Stomach (tissue), 9 donors: ENCODE results near the gene CPNE1. TPM values are rescaled to one million over a fixed set of nuclear protein-coding genes. Genes with fewer than 3 reads are reported as not detected.

ENCODE experiments used
- DNase-seq, 2 donors: peaks; one replicate each; pipeline versions ENCODE4 v3.0.0 to v3.0.0-alpha.2; 2013 to 2019
- H3K27ac ChIP-seq, 5 donors: fragments of 200-600 bp in 4 of 5; sonication (generic) in 4 of 5; one replicate each; pipeline ENCODE4 v1.5.1; 2013 to 2019; ENCODE audit warnings: mild to moderate bottlenecking in 1 of 5, moderate library complexity in 1 of 5
- H3K27me3 ChIP-seq, 3 donors: fragments of 200-600 bp; sonication (generic); one replicate each; pipeline ENCODE4 v1.5.1; 2017 to 2019; ENCODE audit warnings: mixed run types in 1 of 3
- H3K36me3 ChIP-seq, 4 donors: fragments of 200-600 bp; sonication (generic); 1 replicate in 3 of 4; 2 replicates in 1 of 4; pipeline ENCODE4 v1.5.1; 2016 to 2019
- H3K4me1 ChIP-seq, 4 donors: fragments of 200-600 bp; sonication (generic); one replicate each; pipeline ENCODE4 v1.5.1; 2016 to 2019
- H3K4me3 ChIP-seq, 4 donors: fragments of 200-600 bp; sonication (generic) in 3 of 4; one replicate each; pipeline ENCODE4 v1.5.1; 2016 to 2019; ENCODE audit warnings: mild to moderate bottlenecking in 1 of 4
- H3K9me3 ChIP-seq, 4 donors: fragments of 200-600 bp; sonication (generic); one replicate each; pipeline ENCODE4 v1.5.1; 2016 to 2019
- EP300 ChIP-seq: sonication (generic); formaldehyde crosslinking; IDR thresholded peaks from one replicate; pipeline ENCODE4 v1.6.1; 2017; ENCODE audit warnings: antibody characterized with exemption
- POLR2A ChIP-seq, 4 donors: fragments of 450-650 bp; IDR thresholded peaks; one replicate each; pipeline ENCODE4 v1.6.1; 2016; ENCODE audit warnings: antibody characterized with exemption in 4 of 4, control low read depth in 2 of 4, mild to moderate bottlenecking in 1 of 4, moderate library complexity in 1 of 4
- POLR2AphosphoS5 ChIP-seq, 3 donors: sonication (generic); formaldehyde crosslinking; IDR thresholded peaks; one replicate each; pipeline ENCODE4 v1.6.1; 2016; ENCODE audit warnings: antibody characterized with exemption in 3 of 3
- WGBS, 5 donors: extraction: QIAGEN DNeasy Blood & Tissue Kit in 3 of 5; methylation state at CpG; one replicate each; pipeline versions ENCODE4 v1.1.5 to v1.1.7; 2013 to 2018; 5-methylcytosine and 5-hydroxymethylcytosine counted together
- intact Hi-C: fragments of 100-400 bp; cut with DNase I; formaldehyde crosslinking; loops from one replicate; pipeline ENCODE4 v1.15.1; 2023; ENCODE audit warnings: low total_unique reads
- polyA plus RNA-seq, 3 donors: library from polyadenylated mRNA; stranded (reverse); fragments of 200-250 nt; gene quantifications; one replicate each; pipeline ENCODE4 v1.2.3, GENCODE V29; 2013
- total RNA-seq, 5 donors: library from RNA; depleted of rRNA; stranded (reverse); fragments of >200 nt; gene quantifications; one replicate each; pipeline versions ENCODE4 v1.1.0 to v1.2.3, GENCODE V29; 2014 to 2016
- TF ChIP-seq, protein P1 (sequence below), 7 experiments: fragments of 450-650 bp in 4 of 7; fragments of 200-600 bp in 3 of 7; sonication (generic) in 3 of 7; IDR thresholded peaks; one replicate each; pipeline ENCODE4 v1.5.1; 2016 to 2019; ENCODE audit warnings: antibody characterized with exemption in 7 of 7, control low read depth in 2 of 7, mild to moderate bottlenecking in 1 of 7
- donor health status: healthy with polysubstance abuse.
- donor health status: Bipolar disorder and iron deficiency.
- donor health status: healthy.

The CPNE1 gene
- total and polyA plus RNA-seq, 8 donors: 67.9 to 172 (median 107) TPM

DNA sequence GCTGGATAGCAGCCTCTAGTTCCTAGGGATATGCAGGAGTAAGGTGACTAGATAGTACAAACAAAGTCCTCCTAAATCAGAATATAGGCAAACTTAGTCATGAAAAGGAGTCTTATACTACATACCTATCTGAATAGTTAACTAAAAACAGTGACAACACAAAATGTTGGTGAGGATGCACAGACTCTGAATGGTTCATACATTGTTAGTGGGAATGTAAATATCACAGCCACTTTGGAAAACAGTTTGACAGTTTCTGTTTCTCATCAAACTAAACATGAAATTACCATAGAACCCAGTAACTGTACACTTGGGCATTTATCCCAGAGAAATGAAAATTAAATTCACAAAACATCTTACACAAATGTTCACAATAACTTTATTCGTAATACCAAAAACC is 17.3 kb upstream of the CPNE1 start:
- TF ChIP-seq POLR2A (IDR thresholded peaks at IDR 0.05) (no peak), EP300 (no peak), POLR2AphosphoS5 (IDR thresholded peaks at IDR 0.05) (peak in 1 of 3 donors; percentile 14)
- TF ChIP-seq, protein P1, sequence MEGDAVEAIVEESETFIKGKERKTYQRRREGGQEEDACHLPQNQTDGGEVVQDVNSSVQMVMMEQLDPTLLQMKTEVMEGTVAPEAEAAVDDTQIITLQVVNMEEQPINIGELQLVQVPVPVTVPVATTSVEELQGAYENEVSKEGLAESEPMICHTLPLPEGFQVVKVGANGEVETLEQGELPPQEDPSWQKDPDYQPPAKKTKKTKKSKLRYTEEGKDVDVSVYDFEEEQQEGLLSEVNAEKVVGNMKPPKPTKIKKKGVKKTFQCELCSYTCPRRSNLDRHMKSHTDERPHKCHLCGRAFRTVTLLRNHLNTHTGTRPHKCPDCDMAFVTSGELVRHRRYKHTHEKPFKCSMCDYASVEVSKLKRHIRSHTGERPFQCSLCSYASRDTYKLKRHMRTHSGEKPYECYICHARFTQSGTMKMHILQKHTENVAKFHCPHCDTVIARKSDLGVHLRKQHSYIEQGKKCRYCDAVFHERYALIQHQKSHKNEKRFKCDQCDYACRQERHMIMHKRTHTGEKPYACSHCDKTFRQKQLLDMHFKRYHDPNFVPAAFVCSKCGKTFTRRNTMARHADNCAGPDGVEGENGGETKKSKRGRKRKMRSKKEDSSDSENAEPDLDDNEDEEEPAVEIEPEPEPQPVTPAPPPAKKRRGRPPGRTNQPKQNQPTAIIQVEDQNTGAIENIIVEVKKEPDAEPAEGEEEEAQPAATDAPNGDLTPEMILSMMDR (IDR thresholded peaks at IDR 0.05): no peak
- H3K36me3 ChIP-seq: peaks cover 11 to 88% (median 81%) of the 10 kb centered on the region in 4 donors
- WGBS, 5 donors: 88 to 100% (median 94%) methylated on average over 1 of the region's 1 CpG
- DNase-seq: peak in 1 of 2 donors; percentile 32
- no peaks in the 10 kb centered on the region for H3K27me3 ChIP-seq
- no peak overlapping the region for H3K4me3 ChIP-seq
- intact Hi-C loops: no loop called here
- peaks cover 0 to 2% (median 0%) of the 10 kb centered on the region in 4 donors for H3K4me1 ChIP-seq
- peak overlapping the region in 1 of 5 donors; percentile 19 for H3K27ac ChIP-seq
- H3K9me3 ChIP-seq: no peaks in the 10 kb centered on the region

GRCh38 chr20:35680452-35681183 is 15.9 kb upstream of the CPNE1 start:
- H3K27ac ChIP-seq: no peak overlapping the region
- TF ChIP-seq, protein P1 (IDR thresholded peaks at IDR 0.05): no peak
- TF ChIP-seq POLR2A (IDR thresholded peaks at IDR 0.05) (no peak), POLR2AphosphoS5 (IDR thresholded peaks at IDR 0.05) (no peak), EP300 (no peak)
- DNase-seq: no peak
- intact Hi-C loops: no loop called here
- no peaks in the 10 kb centered on the region for H3K27me3 ChIP-seq
- WGBS, 5 donors: 65 to 81% (median 70%) methylated on average over 4 of the region's 4 CpGs
- peaks cover 0 to 2% (median 0%) of the 10 kb centered on the region in 4 donors for H3K4me1 ChIP-seq
- peaks cover 9 to 84% (median 77%) of the 10 kb centered on the region in 4 donors for H3K36me3 ChIP-seq
- no peak overlapping the region for H3K4me3 ChIP-seq
- H3K9me3 ChIP-seq: no peaks in the 10 kb centered on the region

DNA sequence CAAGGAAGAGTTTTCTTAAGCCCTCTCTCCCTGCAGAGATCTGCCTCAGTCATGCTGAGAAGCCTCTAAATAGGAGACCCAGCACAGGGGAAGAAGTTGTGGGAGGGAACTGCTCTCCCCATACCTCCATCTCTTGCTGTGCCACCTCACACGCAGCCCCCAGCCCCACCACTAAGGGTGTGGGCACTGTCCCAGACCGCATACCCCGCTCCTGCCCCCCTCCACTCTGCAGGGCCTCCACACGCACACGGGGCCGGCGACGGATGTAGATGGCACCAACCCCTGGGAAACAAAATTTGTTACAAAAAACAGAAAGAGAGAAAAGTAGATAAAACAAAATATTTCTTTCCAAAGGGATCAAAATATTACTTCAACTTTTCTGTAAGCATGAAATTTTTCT is 10.2 kb upstream of the CPNE1 start:
- intact Hi-C loops: no loop called here
- Histone ChIP-seq H3K4me1 (no peaks in the 10 kb centered on the region), H3K36me3 (peaks cover 34 to 94% (median 90%) of the 10 kb centered on the region in 4 donors), H3K9me3 (no peaks in the 10 kb centered on the region), H3K27ac (no peak overlapping the region), H3K4me3 (no peak overlapping the region), H3K27me3 (no peaks in the 10 kb centered on the region)
- DNase-seq: peak in 1 of 2 donors; percentile 16
- 88 to 99% (median 95%) methylated on average over 8 of the region's 8 CpGs for WGBS, 5 donors
- no peak for TF ChIP-seq POLR2AphosphoS5 (IDR thresholded peaks at IDR 0.05)
- TF ChIP-seq, protein P1 (IDR thresholded peaks at IDR 0.05): no peak
- TF ChIP-seq POLR2A (IDR thresholded peaks at IDR 0.05): no peak
- TF ChIP-seq EP300: no peak

GRCh38 chr20:35673884-35674283 is 9.2 kb upstream of the CPNE1 start:
- WGBS, 5 donors: 86 to 98% (median 92%) methylated on average over 4 of the region's 4 CpGs

More at GRCh38 chr20:35673884-35674283, 9.2 kb upstream of the CPNE1 start:
- peak in 1 of 2 donors; percentile 11 for DNase-seq
- peaks cover 40 to 94% (median 90%) of the 10 kb centered on the region in 4 donors for H3K36me3 ChIP-seq
- no peaks in the 10 kb centered on the region for H3K4me1 ChIP-seq
- intact Hi-C loops: no loop called here
- no peaks in the 10 kb centered on the region for H3K27me3 ChIP-seq
- H3K27ac ChIP-seq: no peak overlapping the region
- TF ChIP-seq, protein P1 (IDR thresholded peaks at IDR 0.05): no peak
- no peak for TF ChIP-seq EP300
- no peak for TF ChIP-seq POLR2AphosphoS5 (IDR thresholded peaks at IDR 0.05)
- TF ChIP-seq POLR2A (IDR thresholded peaks at IDR 0.05): no peak
- H3K9me3 ChIP-seq: no peaks in the 10 kb centered on the region
- H3K4me3 ChIP-seq: no peak overlapping the region
